GM19467 (cell line): Measurements from ENCODE around the gene KLRK1.
"Not testable (repeated sequence)": the region's sequence is repeated elsewhere in the genome, so short reads cannot be mapped to it uniquely, and the experiment has no call there.

Experiments
- ATAC-seq: cut with Tn5 transposase; IDR thresholded peaks from one replicate; pipeline ENCODE4 v1.9.1; 2021; ENCODE audit warnings: mild to moderate bottlenecking, moderate library complexity; ENCODE audit not compliant: unreplicated experiment

Gene KLRK1

GRCh38 chr12:10363914-10364814 lies 25.7 kb downstream of the KLRK1 start:
- peak; percentile 84 for ATAC-seq

DNA sequence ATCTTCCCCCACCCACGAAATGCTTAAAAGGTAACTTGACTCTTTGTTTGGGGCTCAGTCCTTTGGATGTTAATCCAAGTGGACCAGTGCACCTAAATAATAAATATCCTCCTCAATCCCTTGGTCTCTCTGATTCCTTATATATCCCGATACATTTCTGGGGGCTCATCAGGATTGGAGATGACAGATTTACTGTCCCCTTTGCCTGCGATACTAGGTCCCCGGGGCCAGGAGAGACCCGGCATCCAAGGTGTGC lies 26.3 kb downstream of the KLRK1 start:
- no peak for ATAC-seq

GRCh38 chr12:10362828-10363657 lies 26.8 kb downstream of the KLRK1 start:
- no peak for ATAC-seq

DNA sequence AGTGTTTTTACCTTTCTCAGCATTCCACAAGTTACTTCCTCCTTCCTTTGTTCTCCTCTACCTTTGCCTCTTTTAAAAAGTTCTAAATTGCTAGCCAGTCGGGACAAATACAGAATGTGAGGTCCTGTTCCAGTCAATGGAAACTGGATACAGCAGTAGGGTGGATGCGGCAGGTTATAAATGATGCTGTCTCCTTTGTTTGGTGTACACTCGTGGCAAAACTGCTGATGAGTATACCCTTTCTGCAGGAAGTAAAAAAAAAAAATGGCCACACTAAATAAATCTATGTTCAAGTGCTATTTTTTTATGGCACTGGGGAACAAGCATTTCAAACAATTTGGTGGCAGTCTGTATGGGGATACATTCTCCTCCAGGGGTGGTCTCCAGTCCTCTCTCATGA lies 27.5 kb downstream of the KLRK1 start:
- no peak for ATAC-seq

DNA sequence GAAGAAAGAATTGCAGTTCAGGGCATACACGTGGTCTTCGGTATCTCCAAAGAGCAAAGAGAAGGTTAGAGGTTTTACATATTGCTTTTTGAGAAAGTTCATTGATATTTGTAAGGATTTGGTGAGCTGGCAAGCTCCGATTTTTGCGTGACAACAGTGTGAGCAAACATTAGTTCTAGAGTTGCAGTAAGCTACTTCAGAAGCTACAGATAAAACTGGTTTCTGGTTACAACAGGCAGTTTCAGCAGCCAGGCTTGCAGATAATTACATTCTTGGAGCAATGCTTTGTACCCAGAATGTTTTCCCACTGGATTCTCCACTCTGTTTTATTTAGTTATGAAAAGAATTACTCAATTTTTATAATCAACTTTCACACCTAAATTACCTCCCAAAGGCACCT lies 28.2 kb downstream of the KLRK1 start:
- no peak for ATAC-seq

DNA sequence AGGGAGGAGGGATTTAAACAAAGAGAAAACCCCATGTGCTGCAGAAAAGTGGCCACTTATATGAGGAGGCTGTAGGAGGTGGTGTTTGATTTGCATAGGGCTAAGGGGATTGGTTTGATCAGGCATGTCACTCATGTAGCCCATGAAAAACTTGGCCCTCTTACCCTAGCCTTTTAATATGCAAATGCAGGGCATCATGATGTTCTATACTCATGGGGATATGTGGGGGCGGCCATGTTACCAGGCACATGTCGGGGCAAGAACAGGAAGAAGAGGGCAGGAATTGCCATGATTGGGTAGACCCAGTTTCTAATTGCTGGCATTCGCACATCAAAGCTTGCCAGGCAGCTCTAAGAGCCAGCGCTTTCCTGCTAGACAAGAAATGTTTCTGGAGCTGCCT lies 28.8 kb downstream of the KLRK1 start:
- no peak for ATAC-seq

- ATAC-seq: no peak
Observed at GRCh38 chr12:10358969-10359368, 30.9 kb downstream of the KLRK1 start.

DNA sequence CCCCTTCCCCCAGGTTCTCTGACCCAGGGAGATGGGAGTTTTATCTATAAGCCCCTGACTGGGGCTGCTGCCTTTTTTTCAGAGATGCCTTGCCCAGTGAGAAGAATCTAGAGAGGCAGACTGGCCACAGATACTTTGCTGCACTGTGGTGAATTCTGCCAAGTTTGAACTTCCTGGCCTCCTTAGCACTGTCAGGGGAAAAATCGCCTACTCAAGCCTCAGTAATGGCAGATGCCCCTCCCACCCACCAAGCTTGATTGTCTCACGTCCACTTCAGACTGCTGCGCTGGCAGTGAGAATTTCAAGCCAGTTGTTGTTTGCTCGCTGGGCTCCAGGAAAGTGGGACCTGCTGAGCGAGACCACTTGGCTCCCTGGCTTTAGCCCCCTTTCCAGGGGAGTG lies 31.7 kb downstream of the KLRK1 start:
- no peak for ATAC-seq

GRCh38 chr12:10354502-10354901 lies 35.3 kb downstream of the KLRK1 start:
- ATAC-seq: no peak

DNA sequence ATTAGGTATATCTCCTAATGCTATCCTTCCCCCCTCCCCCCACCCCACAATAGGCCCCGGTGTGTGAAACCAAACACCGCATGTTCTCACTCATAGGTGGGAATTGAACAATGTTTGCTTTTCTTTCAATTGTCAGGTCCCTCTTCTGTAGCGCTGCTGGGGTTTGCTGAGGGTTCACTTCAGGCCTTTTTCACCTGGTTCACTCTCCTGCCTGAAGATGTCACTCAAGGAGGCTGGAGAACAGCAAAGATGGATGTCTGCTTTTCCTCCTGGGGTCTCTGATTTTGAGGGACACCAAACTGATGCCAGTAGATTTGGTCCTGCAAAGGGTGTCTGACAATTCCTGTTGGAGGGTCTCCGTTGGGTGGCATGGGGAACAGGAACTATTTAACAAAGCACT lies 35.8 kb downstream of the KLRK1 start:
- no peak for ATAC-seq

- ATAC-seq: not testable (repeated sequence)
Observed at GRCh38 chr12:10351457-10351856, 38.4 kb downstream of the KLRK1 start.

GRCh38 chr12:10341892-10342509 lies 47.8 kb downstream of the KLRK1 start:
- no peak for ATAC-seq

- not testable (repeated sequence) for ATAC-seq
Observed at GRCh38 chr12:10340946-10341345, 48.9 kb downstream of the KLRK1 start.

GRCh38 chr12:10339053-10339840 lies 50.6 kb downstream of the KLRK1 start:
- no peak for ATAC-seq

DNA sequence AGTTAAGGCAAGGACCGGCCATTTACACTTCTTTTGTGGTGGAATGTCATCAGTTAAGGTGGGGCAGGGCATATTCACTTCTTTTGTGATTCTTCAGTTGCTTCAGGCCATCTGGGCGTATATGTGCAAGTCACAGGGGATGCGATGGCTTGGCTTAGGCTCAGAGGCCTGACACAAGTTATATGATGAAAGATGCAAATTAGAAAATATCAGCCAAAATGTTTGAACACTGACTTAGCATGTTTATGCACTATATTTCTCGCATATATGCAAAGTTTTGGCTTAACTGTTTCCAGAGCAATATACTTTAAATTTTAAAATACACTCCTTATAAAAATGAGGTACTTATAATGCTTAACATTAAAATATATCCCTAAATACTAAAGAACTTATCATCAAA lies 51.4 kb downstream of the KLRK1 start:
- ATAC-seq: not testable (repeated sequence)

GRCh38 chr12:10336196-10336595 lies 53.6 kb downstream of the KLRK1 start:
- not testable (repeated sequence) for ATAC-seq

- ATAC-seq: no peak
Observed at GRCh38 chr12:10331642-10332239, 58.1 kb downstream of the KLRK1 start.

GRCh38 chr12:10328691-10329090 lies 61.1 kb downstream of the KLRK1 start:
- ATAC-seq: not testable (repeated sequence)
